Keratinocyte (primary cell): ENCODE data around the gene MRPS5. TPM values are rescaled to one million over a fixed set of nuclear protein-coding genes. Genes with fewer than 3 reads are reported as not detected.

Experiments used
- DNase-seq: peaks from one replicate; pipeline ENCODE4 v3.0.0-alpha.2; 2011; ENCODE audit warnings: low read depth, missing footprints, low spot score
- FAIRE-seq: peaks from 2 replicates; lab custom pipeline; 2011; peaks lifted over from hg19 to GRCh38; lab: Jason Lieb, UNC
- H2AFZ ChIP-seq: 2 replicates; pipeline ENCODE4 v1.6.0; 2012; ENCODE audit warnings: low read length, control low read depth, inconsistent platforms; ENCODE audit not compliant: control insufficient read depth
- H3K27ac ChIP-seq: 2 replicates; pipeline ENCODE4 v1.5.1; 2011; ENCODE audit warnings: low read length; ENCODE audit not compliant: control insufficient read depth, insufficient read depth
- H3K27me3 ChIP-seq: 3 replicates; pipeline ENCODE4 v1.6.0; 2011; ENCODE audit warnings: low read length; ENCODE audit not compliant: control insufficient read depth, insufficient read depth; ENCODE audit errors: extremely low read depth
- H3K36me3 ChIP-seq, 2 experiments: 2 replicates in 1 of 2; 3 replicates in 1 of 2; pipeline ENCODE4 v1.5.1; 2011; ENCODE audit warnings: low read length in 2 of 2, mild to moderate bottlenecking in 1 of 2; ENCODE audit not compliant: control insufficient read depth in 2 of 2, insufficient read depth in 2 of 2; ENCODE audit errors: extremely low read depth in 1 of 2
- H3K4me1 ChIP-seq: 3 replicates; pipeline ENCODE4 v1.5.1; 2011; ENCODE audit warnings: low read length; ENCODE audit not compliant: control insufficient read depth, insufficient read depth; ENCODE audit errors: extremely low read depth
- H3K4me2 ChIP-seq: 3 replicates; pipeline ENCODE4 v1.6.0; 2011; ENCODE audit warnings: low read depth, low read length; ENCODE audit not compliant: control insufficient read depth, insufficient read depth; ENCODE audit errors: extremely low read depth
- H3K4me3 ChIP-seq, 3 experiments: fragments of 200-600 bp in 1 of 3; sonication (generic) in 1 of 3; 2 replicates in 2 of 3; 3 replicates in 1 of 3; pipeline ENCODE4 v1.5.1; 2011 to 2016; ENCODE audit warnings: low read length in 3 of 3, mild to moderate bottlenecking in 3 of 3, control low read depth in 2 of 3, inconsistent platforms in 1 of 3, low read depth in 1 of 3, mixed read lengths in 1 of 3, mixed run types in 1 of 3, moderate library complexity in 1 of 3; ENCODE audit not compliant: control insufficient read depth in 2 of 3, insufficient read depth in 2 of 3; ENCODE audit errors: extremely low read depth in 1 of 3
- H3K79me2 ChIP-seq: 2 replicates; pipeline ENCODE4 v1.6.0; 2012; ENCODE audit warnings: low read length; ENCODE audit not compliant: control insufficient read depth, insufficient read depth
- H3K9ac ChIP-seq: 3 replicates; pipeline ENCODE4 v1.6.0; 2011; ENCODE audit warnings: low read length; ENCODE audit not compliant: control insufficient read depth, insufficient read depth; ENCODE audit errors: extremely low read depth
- H3K9me1 ChIP-seq: 3 replicates; pipeline ENCODE4 v1.6.0; 2011; ENCODE audit warnings: low read length; ENCODE audit not compliant: control insufficient read depth, insufficient read depth; ENCODE audit errors: extremely low read depth
- H3K9me3 ChIP-seq: 2 replicates; pipeline ENCODE4 v1.5.1; 2012; ENCODE audit warnings: low read depth, low read length; ENCODE audit not compliant: control insufficient read depth
- H4K20me1 ChIP-seq: 3 replicates; pipeline ENCODE4 v1.6.0; 2011; ENCODE audit warnings: low read length; ENCODE audit not compliant: control insufficient read depth, insufficient read depth; ENCODE audit errors: extremely low read depth
- CTCF ChIP-seq, 3 experiments: IDR thresholded peaks in 1 of 3; conservative IDR thresholded peaks in 1 of 3; optimal IDR thresholded peaks in 1 of 3; 2 replicates in 2 of 3; 3 replicates in 1 of 3; pipeline versions ENCODE3 to v1.5.1; 2011; ENCODE audit warnings: low read length in 3 of 3, mild to moderate bottlenecking in 3 of 3, moderate library complexity in 2 of 3, control low read depth in 1 of 3, inconsistent platforms in 1 of 3; ENCODE audit not compliant: insufficient read depth in 2 of 3; ENCODE audit errors: extremely low read depth in 1 of 3
- EZH2 ChIP-seq: IDR thresholded peaks from one replicate; pipeline ENCODE4 v1.6.1; 2012; ENCODE audit warnings: inconsistent platforms, mild to moderate bottlenecking, low read length, moderate library complexity
- dilution Hi-C: fragments of 300-500 bp; cut with MboI; formaldehyde crosslinking; loops from one replicate; pipeline ENCODE4 v1.7.0; 2020; ENCODE audit warnings: low sequenced_read_pairs; ENCODE audit not compliant: extremely low pct_ligation_motif_present
- polyA plus RNA-seq, 5 experiments: library from polyadenylated mRNA; depleted of rRNA in 3 of 5; stranded (reverse) in 3 of 5; stranded (forward) in 1 of 5; unstranded in 1 of 5; fragments of >200 nt; gene quantifications; 1 replicate in 1 of 5; 2 replicates in 3 of 5; 3 replicates in 1 of 5; pipeline versions ENCODE4 v1.2.1 to v1.2.3, GENCODE V29; 2011 to 2012; ENCODE audit warnings: missing spikeins in 2 of 5, low read depth in 1 of 5, low replicate concordance in 1 of 5

Gene MRPS5
- polyA plus RNA-seq, 1 donor (not counting 4 experiments of a cell fraction or from before 2014, with no cell fraction given), result 64.9 TPM

GRCh38 chr2:95077861-95078603, 43.6 kb downstream of the MRPS5 start:
- Histone ChIP-seq H3K27me3 (peaks cover 47% of the 10 kb centered on the region), H3K9ac (no peak overlapping the region), H3K9me3 (no peaks in the 10 kb centered on the region), H4K20me1 (no peaks in the 10 kb centered on the region), H2AFZ (no peak overlapping the region), H3K36me3 (no peaks in the 10 kb centered on the region), H3K27ac (no peak overlapping the region), H3K9me1 (no peaks in the 10 kb centered on the region), H3K79me2 (no peaks in the 10 kb centered on the region), H3K4me3 (no peak overlapping the region), H3K4me2 (no peak overlapping the region), H3K4me1 (no peaks in the 10 kb centered on the region)
- FAIRE-seq (no peak), DNase-seq (no peak)
- dilution Hi-C loops, result no loop called here
- TF ChIP-seq EZH2 (no peak), CTCF (optimal IDR thresholded peaks at IDR 0.05 in 1 of 3, IDR thresholded peaks at IDR 0.05 in 1 of 3, conservative IDR thresholded peaks at IDR 0.05 in 1 of 3; ENCODE audit: extremely low read depth in 1 of 3, insufficient read depth in 2 of 3, low read length in 3 of 3) (no peak)

GRCh38 chr2:95077530-95077825, 44.1 kb downstream of the MRPS5 start:
- TF ChIP-seq CTCF (optimal IDR thresholded peaks at IDR 0.05 in 1 of 3, IDR thresholded peaks at IDR 0.05 in 1 of 3, conservative IDR thresholded peaks at IDR 0.05 in 1 of 3; ENCODE audit: extremely low read depth in 1 of 3, insufficient read depth in 2 of 3, low read length in 3 of 3) (peak in 1 of 3 experiments; percentile 32), EZH2 (no peak)
- H3K9me1 ChIP-seq, result no peaks in the 10 kb centered on the region
- no peak for FAIRE-seq
- no peak overlapping the region for H3K9ac ChIP-seq
- no peaks in the 10 kb centered on the region for H4K20me1 ChIP-seq
- no peaks in the 10 kb centered on the region for H3K9me3 ChIP-seq
- H3K27me3 ChIP-seq, result peaks cover 47% of the 10 kb centered on the region
- no peak for DNase-seq
- dilution Hi-C loops, result no loop called here
- H3K4me2 ChIP-seq, result peak overlapping the region; percentile 86
- no peaks in the 10 kb centered on the region for H3K79me2 ChIP-seq
- no peak overlapping the region for H3K4me3 ChIP-seq
- no peak overlapping the region for H2AFZ ChIP-seq
- H3K27ac ChIP-seq, result no peak overlapping the region
- no peaks in the 10 kb centered on the region for H3K36me3 ChIP-seq
- H3K4me1 ChIP-seq, result no peaks in the 10 kb centered on the region
